ENCODE data around the gene PDE4D. TPM values are rescaled to one million over a fixed set of nuclear protein-coding genes. Genes with fewer than 3 reads are reported as not detected.

Gene PDE4D
- total and polyA plus RNA-seq, 3 donors from 2014 or later = 7.8 to 13.9 (median 8.7) TPM

DNA sequence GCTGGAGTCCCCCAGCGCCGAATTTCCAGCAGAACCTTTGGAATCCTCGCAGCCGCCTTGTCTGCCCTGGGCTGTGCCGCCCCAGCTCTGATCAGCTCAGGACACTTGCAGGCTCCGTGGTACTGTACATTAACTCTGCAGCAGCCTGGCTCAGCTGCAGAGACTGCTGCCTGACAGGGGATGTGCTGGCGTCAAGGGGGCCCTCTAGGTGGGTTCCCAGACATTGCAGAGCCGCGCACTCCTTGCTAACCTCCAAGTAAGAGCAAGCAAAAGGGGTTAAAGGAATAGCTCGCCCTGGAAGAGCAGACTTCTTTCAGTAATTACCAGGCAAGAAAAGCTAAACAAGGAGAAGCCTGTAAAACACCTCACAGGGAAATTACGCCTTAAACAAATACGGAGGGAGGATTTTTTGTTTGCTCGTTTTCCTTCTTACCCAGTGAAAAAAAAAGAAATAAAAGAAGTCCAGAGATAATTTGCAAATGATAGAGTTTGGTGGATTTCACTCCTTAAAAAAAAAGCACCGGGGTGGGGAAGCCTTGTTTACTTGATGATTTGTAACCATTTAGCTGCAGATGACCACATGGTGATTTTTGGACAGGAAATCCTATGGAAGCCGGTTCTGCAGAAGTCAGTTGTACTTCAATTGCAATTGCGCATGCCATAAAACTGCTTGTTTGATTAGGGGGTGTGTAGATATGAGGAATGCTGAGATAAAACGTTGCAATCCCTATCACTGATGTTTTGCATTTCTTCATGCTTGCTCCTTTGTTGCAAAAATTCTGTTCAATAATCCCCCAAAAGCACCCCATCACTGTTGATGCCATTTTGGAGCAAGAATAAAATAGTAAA is 305.8 kb downstream of the PDE4D start:
- H3K27me3 ChIP-seq = no peaks in the 10 kb centered on the region
- no peak for TF ChIP-seq POLR2A (IDR thresholded peaks at IDR 0.05)
- TF ChIP-seq, protein P1, sequence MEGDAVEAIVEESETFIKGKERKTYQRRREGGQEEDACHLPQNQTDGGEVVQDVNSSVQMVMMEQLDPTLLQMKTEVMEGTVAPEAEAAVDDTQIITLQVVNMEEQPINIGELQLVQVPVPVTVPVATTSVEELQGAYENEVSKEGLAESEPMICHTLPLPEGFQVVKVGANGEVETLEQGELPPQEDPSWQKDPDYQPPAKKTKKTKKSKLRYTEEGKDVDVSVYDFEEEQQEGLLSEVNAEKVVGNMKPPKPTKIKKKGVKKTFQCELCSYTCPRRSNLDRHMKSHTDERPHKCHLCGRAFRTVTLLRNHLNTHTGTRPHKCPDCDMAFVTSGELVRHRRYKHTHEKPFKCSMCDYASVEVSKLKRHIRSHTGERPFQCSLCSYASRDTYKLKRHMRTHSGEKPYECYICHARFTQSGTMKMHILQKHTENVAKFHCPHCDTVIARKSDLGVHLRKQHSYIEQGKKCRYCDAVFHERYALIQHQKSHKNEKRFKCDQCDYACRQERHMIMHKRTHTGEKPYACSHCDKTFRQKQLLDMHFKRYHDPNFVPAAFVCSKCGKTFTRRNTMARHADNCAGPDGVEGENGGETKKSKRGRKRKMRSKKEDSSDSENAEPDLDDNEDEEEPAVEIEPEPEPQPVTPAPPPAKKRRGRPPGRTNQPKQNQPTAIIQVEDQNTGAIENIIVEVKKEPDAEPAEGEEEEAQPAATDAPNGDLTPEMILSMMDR (IDR thresholded peaks at IDR 0.05) = no peak
- WGBS, 2 donors = 7 to 9% methylated on average over 16 to 17 of the region's 17 CpGs
- H3K27ac ChIP-seq = no peak overlapping the region
- peak overlapping the region in 1 of 2 donors; percentile 18 for H3K4me3 ChIP-seq
- no peaks in the 10 kb centered on the region for H3K9me3 ChIP-seq
- H3K4me1 ChIP-seq = no peaks in the 10 kb centered on the region
- H3K36me3 ChIP-seq (ENCODE audit: low read depth, missing control alignments) = no peaks in the 10 kb centered on the region
- peak; percentile 65 for DNase-seq
- intact Hi-C loops (cut with DNase I; ENCODE audit: low total_unique reads) = no loop called here

- Histone ChIP-seq H3K27me3 (no peaks in the 10 kb centered on the region), H3K4me3 (no peak overlapping the region), H3K9me3 (no peaks in the 10 kb centered on the region), H3K27ac (no peak overlapping the region), H3K36me3 (ENCODE audit: low read depth, missing control alignments) (no peaks in the 10 kb centered on the region), H3K4me1 (no peaks in the 10 kb centered on the region)
- 63 to 67% methylated on average over 5 of the region's 5 CpGs for WGBS, 2 donors
- TF ChIP-seq, protein P1 (IDR thresholded peaks at IDR 0.05) = no peak
- no peak for TF ChIP-seq POLR2A (IDR thresholded peaks at IDR 0.05)
- intact Hi-C loops (cut with DNase I; ENCODE audit: low total_unique reads) = no loop called here
- no peak for DNase-seq
Measured at GRCh38 chr5:59586841-59587240, 306.7 kb downstream of the PDE4D start.

- Histone ChIP-seq H3K4me3 (no peak overlapping the region), H3K9me3 (no peaks in the 10 kb centered on the region), H3K36me3 (ENCODE audit: low read depth, missing control alignments) (no peaks in the 10 kb centered on the region), H3K27ac (no peak overlapping the region), H3K4me1 (no peaks in the 10 kb centered on the region), H3K27me3 (no peaks in the 10 kb centered on the region)
- no peak for DNase-seq
- TF ChIP-seq, protein P1 (IDR thresholded peaks at IDR 0.05) = no peak
- no peak for TF ChIP-seq POLR2A (IDR thresholded peaks at IDR 0.05)
- WGBS, 2 donors = 93 to 94% methylated on average over 6 of the region's 6 CpGs
- intact Hi-C loops (cut with DNase I; ENCODE audit: low total_unique reads) = no loop called here
Measured at GRCh38 chr5:59584858-59585846, 308.4 kb downstream of the PDE4D start.

- Histone ChIP-seq H3K27me3 (no peaks in the 10 kb centered on the region), H3K4me1 (no peaks in the 10 kb centered on the region), H3K4me3 (no peak overlapping the region), H3K36me3 (ENCODE audit: low read depth, missing control alignments) (no peaks in the 10 kb centered on the region), H3K9me3 (no peaks in the 10 kb centered on the region), H3K27ac (no peak overlapping the region)
- WGBS, 2 donors = 71 to 81% methylated on average over 8 of the region's 8 CpGs
- DNase-seq = no peak
- TF ChIP-seq, protein P1 (IDR thresholded peaks at IDR 0.05) = no peak
- TF ChIP-seq POLR2A (IDR thresholded peaks at IDR 0.05) = no peak
- intact Hi-C loops (cut with DNase I; ENCODE audit: low total_unique reads) = no loop called here
Measured at GRCh38 chr5:59583810-59584562, 309.5 kb downstream of the PDE4D start.
